Measurements from ENCODE around the gene TRIM73.
"Not testable (repeated sequence)": the region's sequence is repeated elsewhere in the genome, so short reads cannot be mapped to it uniquely, and the experiment has no call there.

The TRIM73 gene

GRCh38 chr7:75395329-75395728 is at the start of gene TRIM73:
TRIM73 (plus strand) TSS chr7:75395629; CDS start chr7:75398934, 3,305 bp downstream.
- DNase-seq: peak; percentile 22

- peak; percentile 66 for DNase-seq
Observed at GRCh38 chr7:75358671-75359541, 36.5 kb upstream of the TRIM73 start.

GRCh38 chr7:75359542-75359848 is 35.9 kb upstream of the TRIM73 start:
- not testable (repeated sequence) for DNase-seq

- not testable (repeated sequence) for DNase-seq
Observed at GRCh38 chr7:75364079-75364478, 31.4 kb upstream of the TRIM73 start.

GRCh38 chr7:75366643-75367042 is 28.8 kb upstream of the TRIM73 start:
- DNase-seq: not testable (repeated sequence)

GRCh38 chr7:75367313-75367712 is 28.1 kb upstream of the TRIM73 start:
- not testable (repeated sequence) for DNase-seq

- not testable (repeated sequence) for DNase-seq
Observed at GRCh38 chr7:75374144-75374518, 21.3 kb upstream of the TRIM73 start.

- DNase-seq: not testable (repeated sequence)
Observed at GRCh38 chr7:75374519-75375317, 20.7 kb upstream of the TRIM73 start.

GRCh38 chr7:75393194-75393593 is 2.2 kb upstream of the TRIM73 start:
- DNase-seq: not testable (repeated sequence)

- not testable (repeated sequence) for DNase-seq
Observed at GRCh38 chr7:75397865-75398264, 2.4 kb downstream of the TRIM73 start.

- DNase-seq: peak; percentile 13
Observed at GRCh38 chr7:75398771-75399700, 3.6 kb downstream of the TRIM73 start.

GRCh38 chr7:75400575-75400974 is 5.1 kb downstream of the TRIM73 start:
- DNase-seq: not testable (repeated sequence)

GRCh38 chr7:75403455-75404443 is 8.3 kb downstream of the TRIM73 start:
- DNase-seq: not testable (repeated sequence)

GRCh38 chr7:75404663-75405062 is 9.2 kb downstream of the TRIM73 start:
- not testable (repeated sequence) for DNase-seq

GRCh38 chr7:75409880-75410822 is 14.7 kb downstream of the TRIM73 start:
- peak; percentile 52 for DNase-seq

- DNase-seq: not testable (repeated sequence)
Observed at GRCh38 chr7:75410823-75411173, 15.4 kb downstream of the TRIM73 start.

- peak; percentile 33 for DNase-seq
Observed at GRCh38 chr7:75414204-75414603, 18.8 kb downstream of the TRIM73 start.

- DNase-seq: peak; percentile 33
Observed at GRCh38 chr7:75414708-75415427, 19.4 kb downstream of the TRIM73 start.

GRCh38 chr7:75415428-75415817 is 20.0 kb downstream of the TRIM73 start:
- peak; percentile 39 for DNase-seq

All from activated CD8-positive, alpha-beta memory T cell treated with anti-CD3 and anti-CD28 coated beads, Interleukin-2, amount 50 U/mL, for 48 hours (primary cell).